GOT3 (cell line): ENCODE measurements around the gene RELT.
"Not testable (repeated sequence)": the region's sequence is repeated elsewhere in the genome, so short reads cannot be mapped to it uniquely, and the experiment has no call there.

Source experiments
- DNase-seq: peaks from one replicate; lab custom pipeline; 2025; ENCODE audit warnings: mixed read lengths; lab: John Stamatoyannopoulos, UW

The RELT gene

DNA sequence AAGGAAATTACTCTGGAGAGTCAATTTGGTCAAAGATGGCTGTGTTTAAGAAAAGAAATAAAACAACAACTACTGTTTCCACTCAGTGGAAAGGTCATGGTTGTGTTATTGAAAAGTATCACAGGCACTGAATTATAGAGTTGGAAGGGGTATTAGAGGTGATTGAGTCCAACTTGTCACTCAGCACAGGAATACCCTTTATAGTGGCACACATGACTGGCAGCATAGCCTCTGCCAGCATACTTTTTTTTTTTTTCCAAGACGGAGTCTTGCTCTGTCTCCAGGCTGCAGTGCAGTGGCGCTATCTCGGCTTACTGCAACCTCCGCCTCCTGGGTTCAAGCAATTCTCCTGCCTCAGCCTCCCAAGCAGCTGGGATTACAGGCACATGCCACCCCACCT lies 60.7 kb downstream of the RELT start:
- DNase-seq, result not testable (repeated sequence)

DNA sequence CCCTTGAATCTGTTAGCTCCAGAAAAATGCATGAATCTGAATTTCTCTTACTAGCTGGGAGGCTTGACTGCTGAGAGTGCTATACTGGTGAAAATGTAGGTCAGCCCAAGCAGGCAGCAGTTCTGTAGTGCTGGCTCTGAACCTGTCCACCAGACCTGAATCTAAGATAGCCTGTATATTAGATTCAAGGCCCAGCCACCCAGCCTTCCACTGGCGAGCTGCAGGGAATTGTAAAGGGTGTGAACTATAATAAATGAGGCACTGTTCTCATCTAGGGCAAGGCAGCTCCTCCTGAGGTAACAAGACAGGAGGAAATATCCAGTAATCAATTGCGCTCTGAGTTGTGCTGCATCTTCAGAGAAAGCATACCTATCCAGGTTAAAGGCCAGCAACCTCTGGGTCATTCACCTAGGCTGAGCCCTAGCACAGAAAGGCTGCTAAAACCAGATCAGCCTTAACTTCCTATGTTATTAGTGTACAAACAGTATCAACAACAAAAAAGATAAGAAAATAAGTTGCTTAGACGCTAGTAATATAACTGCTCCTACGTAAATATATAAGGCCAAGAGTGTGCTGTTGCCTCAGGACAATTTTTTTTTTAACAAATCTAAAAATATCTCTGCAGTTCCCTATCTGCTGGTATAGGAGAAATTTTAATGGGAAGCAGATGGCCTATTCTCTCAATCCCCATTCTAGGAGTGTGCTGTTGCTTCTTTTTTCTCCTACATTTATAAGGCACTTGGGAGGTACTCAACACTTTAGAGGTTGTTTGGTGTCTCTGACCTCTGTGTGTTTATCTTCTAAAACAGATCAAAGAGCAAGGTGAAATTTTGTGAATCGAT lies 63.0 kb downstream of the RELT start:
- DNase-seq, result no peak

DNA sequence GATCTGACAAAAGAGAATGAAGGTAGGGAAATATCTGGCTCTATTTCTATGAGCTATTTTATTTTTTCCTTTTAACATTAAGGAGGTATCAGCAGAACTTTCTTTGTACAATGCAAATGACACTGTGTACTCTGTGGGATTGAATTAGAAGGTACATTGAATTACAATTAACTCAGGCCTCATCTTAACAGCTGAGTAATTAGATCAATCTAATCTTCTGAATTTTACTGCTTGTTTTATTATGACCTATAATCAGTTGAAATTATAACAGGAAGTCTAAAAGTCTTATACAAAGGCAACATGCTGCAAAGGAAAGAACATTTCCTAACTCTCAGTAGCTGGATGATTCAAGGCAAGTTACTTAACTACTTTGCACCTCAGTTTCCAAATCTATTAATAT lies 69.8 kb downstream of the RELT start:
- DNase-seq, result no peak

DNA sequence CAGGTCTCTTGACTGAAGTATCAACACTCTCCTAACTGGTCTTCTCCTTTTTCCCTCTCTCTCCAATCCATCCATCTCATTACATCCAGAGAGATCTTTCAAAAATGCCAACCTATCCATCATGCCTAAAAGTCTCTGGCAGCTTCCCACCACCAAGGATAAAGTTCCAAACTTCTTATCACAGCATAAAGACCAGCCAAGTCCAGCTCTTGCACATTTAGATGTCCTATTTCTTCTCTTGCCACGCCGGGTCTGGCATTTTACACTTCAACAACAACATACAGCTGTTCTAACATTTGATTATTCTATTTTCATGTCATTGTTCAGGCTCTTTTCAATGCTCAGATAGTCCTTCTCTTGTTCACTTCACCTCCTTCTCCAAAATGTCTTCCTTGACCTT lies 70.6 kb downstream of the RELT start:
- DNase-seq, result no peak
